22Rv1 (cell line): ENCODE results near the gene CST8.

Experiments
- CTCF ChIP-seq: fragments of 450-650 bp; IDR thresholded peaks from 2 replicates; pipeline ENCODE4 v1.5.1; 2017; ENCODE audit warnings: mild to moderate bottlenecking
- ZFX ChIP-seq: fragments of 450-650 bp; IDR thresholded peaks from 2 replicates; pipeline ENCODE4 v1.6.1; 2017; ENCODE audit warnings: antibody characterized with exemption, borderline replicate concordance

GRCh38 chr20:23459461-23460150, 31.3 kb upstream of the CST8 start:
- TF ChIP-seq CTCF (no peak), ZFX (no peak)
